GM10248 (cell line): ENCODE results near the gene GHR.

ENCODE experiments used
- CTCF ChIA-PET: fragments of 300-600 bp; sonication (Branson Sonifier 250); formaldehyde crosslinking; extraction: SDS; loops from one replicate; lab custom pipeline; 2021; ENCODE audit warnings: antibody characterized with exemption; lab: Yijun Ruan, JAX
- POLR2A ChIA-PET: fragments of 350-650 bp; sonication (Branson Sonifier 250); formaldehyde crosslinking; extraction: SDS; loops from one replicate; lab custom pipeline; 2020; ENCODE audit warnings: antibody characterized with exemption; lab: Yijun Ruan, JAX
- DNase-seq: peaks from one replicate; pipeline ENCODE4 v3.0.0; 2012; ENCODE audit errors: extremely low spot score
- TF ChIP-seq, protein P1 (sequence below): IDR thresholded peaks from 2 replicates; pipeline ENCODE4 v1.5.1; 2012; ENCODE audit warnings: mild to moderate bottlenecking, low read depth; ENCODE audit errors: extremely low read depth, missing control alignments, control extremely low read depth

GHR gene

DNA sequence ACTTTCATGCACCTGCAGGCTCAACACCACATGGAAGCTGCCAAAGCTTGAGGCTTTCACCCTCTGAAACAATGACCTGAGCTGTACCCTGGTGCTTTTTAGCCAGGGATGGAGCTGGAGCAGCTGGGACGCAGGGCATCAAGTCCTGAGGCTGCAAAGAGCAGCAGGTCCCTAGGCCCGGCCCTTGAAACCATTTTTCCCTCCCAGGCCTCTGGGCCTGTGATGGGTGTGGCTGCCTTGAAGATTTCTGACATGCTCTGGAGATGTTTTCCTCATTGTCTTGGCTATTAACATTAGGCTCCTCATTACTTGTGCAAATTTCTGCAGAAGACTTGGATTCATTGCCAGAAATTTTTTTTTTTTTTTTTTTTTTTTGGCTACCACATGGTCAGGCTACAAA, 30.3 kb upstream of the GHR start:
- no peak for DNase-seq
- CTCF ChIA-PET: no interaction called here

GRCh38 chr5:42396111-42396510, 27.1 kb upstream of the GHR start:
- TF ChIP-seq, protein P1, sequence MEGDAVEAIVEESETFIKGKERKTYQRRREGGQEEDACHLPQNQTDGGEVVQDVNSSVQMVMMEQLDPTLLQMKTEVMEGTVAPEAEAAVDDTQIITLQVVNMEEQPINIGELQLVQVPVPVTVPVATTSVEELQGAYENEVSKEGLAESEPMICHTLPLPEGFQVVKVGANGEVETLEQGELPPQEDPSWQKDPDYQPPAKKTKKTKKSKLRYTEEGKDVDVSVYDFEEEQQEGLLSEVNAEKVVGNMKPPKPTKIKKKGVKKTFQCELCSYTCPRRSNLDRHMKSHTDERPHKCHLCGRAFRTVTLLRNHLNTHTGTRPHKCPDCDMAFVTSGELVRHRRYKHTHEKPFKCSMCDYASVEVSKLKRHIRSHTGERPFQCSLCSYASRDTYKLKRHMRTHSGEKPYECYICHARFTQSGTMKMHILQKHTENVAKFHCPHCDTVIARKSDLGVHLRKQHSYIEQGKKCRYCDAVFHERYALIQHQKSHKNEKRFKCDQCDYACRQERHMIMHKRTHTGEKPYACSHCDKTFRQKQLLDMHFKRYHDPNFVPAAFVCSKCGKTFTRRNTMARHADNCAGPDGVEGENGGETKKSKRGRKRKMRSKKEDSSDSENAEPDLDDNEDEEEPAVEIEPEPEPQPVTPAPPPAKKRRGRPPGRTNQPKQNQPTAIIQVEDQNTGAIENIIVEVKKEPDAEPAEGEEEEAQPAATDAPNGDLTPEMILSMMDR: no peak
- ChIA-PET CTCF (no interaction called here), POLR2A (no interaction called here)
- DNase-seq: no peak

More for the DNA sequence above, 30.3 kb upstream of the GHR start:
- TF ChIP-seq, protein P1: no peak
- POLR2A ChIA-PET: no interaction called here

DNA sequence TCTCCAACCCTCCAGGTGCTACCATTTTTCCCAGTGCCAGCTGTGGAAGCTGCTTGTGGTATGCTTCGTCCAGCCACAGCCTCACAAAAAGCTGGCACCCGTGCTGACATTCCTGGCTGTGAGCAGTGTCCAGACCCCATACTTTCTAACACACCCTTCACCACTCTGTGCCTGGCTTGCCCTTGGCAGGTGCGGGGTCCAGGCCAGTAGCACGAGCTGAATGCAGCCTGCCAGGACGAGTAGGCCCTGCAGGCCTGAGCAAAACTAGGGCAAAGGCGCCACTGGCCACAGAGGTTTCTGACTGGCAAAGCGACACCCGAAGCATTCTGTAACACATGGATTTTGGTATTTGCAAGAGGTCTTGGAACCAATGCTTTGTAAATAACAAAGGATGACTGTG, 26.0 kb upstream of the GHR start:
- TF ChIP-seq, protein P1: no peak
- POLR2A ChIA-PET: no interaction called here
- CTCF ChIA-PET: no interaction called here
- no peak for DNase-seq

DNA sequence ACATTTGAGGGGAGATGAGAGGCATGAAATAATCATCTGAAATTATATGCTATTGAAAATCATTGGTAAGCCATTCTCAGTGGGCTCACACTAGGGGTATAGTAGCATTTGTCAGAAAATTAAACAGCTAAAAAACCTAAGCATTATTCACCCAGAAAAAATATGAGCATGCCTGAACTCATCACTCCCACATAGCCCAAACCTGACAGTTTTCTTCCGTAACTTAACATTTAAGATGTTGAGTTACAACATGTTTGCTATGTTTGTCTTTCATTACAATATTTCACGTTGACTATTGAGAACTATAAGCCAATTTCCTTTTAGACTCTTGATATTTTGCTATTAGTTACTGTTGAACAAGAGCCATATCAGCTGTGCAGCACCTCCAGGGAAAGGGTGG, 23.5 kb upstream of the GHR start:
- POLR2A ChIA-PET: no interaction called here
- DNase-seq: no peak
- TF ChIP-seq, protein P1: no peak
- CTCF ChIA-PET: interaction anchor here (0.6 to 1.6 kb wide), 2 partner anchors 18 to 72 kb away, joined by 3 read pairs; no protein-coding TSS in a partner anchor

DNA sequence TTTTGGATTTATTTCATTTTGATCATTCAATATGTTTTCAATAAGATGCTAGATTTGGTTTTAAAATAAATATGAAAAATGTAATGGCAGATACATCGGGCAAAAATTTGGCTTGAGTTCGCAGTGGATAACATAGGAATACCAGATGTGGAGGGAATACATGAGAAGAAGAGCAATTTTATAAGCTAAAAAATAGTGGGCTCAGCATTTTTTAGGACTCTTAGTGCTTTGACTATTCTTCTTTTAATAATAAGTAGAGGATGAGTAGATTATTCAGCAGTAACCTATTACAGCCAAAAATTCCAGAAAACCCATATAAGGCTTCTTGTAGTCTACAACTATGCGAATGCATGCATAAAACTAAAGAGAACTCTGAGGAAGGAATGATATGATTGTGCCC, 22.8 kb upstream of the GHR start:
- DNase-seq: no peak
- POLR2A ChIA-PET: no interaction called here
- TF ChIP-seq, protein P1: no peak
- CTCF ChIA-PET: interaction anchor here (1.6 kb wide), 1 partner anchor 71 kb away, joined by 3 read pairs; no protein-coding TSS in a partner anchor

- TF ChIP-seq, protein P1: no peak
- ChIA-PET POLR2A (no interaction called here), CTCF (no interaction called here)
- DNase-seq: no peak
Observed at GRCh38 chr5:42403236-42403635, 20.0 kb upstream of the GHR start.

DNA sequence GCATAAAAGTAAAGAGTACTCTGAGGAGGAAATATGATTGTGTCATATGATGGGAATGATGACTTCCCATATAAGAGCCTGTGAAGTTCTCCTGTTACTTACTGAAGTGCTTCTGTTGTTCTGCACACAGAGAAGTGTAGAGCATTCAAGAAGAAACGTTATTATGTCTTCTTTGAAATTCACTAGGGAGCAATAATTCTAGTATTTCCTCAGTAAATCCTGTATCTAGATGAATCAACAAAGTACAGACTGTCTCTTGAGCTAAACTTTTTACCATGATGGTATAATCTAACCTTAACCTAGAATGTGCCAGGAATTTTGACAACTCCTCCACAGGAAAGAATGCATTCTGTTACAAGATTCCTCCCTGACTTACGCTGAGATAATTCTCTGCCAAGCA, 18.9 kb upstream of the GHR start:
- no peak for DNase-seq
- TF ChIP-seq, protein P1: no peak
- POLR2A ChIA-PET: no interaction called here
- CTCF ChIA-PET: no interaction called here
